ENCODE measurements around the gene SLC27A3. TPM values are rescaled to one million over a fixed set of nuclear protein-coding genes. Genes with fewer than 3 reads are reported as not detected.
A peak's percentile ranks its signal among the peaks of the same experiment; 100 is the strongest.

SLC27A3 gene, protein sequence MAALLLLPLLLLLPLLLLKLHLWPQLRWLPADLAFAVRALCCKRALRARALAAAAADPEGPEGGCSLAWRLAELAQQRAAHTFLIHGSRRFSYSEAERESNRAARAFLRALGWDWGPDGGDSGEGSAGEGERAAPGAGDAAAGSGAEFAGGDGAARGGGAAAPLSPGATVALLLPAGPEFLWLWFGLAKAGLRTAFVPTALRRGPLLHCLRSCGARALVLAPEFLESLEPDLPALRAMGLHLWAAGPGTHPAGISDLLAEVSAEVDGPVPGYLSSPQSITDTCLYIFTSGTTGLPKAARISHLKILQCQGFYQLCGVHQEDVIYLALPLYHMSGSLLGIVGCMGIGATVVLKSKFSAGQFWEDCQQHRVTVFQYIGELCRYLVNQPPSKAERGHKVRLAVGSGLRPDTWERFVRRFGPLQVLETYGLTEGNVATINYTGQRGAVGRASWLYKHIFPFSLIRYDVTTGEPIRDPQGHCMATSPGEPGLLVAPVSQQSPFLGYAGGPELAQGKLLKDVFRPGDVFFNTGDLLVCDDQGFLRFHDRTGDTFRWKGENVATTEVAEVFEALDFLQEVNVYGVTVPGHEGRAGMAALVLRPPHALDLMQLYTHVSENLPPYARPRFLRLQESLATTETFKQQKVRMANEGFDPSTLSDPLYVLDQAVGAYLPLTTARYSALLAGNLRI
- 4.3 and 4.5 TPM in 2 replicates for total RNA-seq (2013; cell fraction: nucleolus; rRNA removed)
- total RNA-seq (2014; rRNA removed) (9.4 and 12.4 TPM in 2 replicates), total RNA-seq (2014; rRNA removed; fragmentation: Illumina TruSeq; extraction: Trizol) (8.8 and 9.3 TPM in 2 replicates), total RNA-seq (2021) (11.4 and 11.9 TPM in 2 replicates), polyA plus RNA-seq (2011; rRNA removed) (2.5 and 4.6 TPM in 2 replicates), polyA plus RNA-seq (2014; fragmentation: Illumina TruSeq; extraction: Trizol) (8.2 and 10.8 TPM in 2 replicates), polyA plus RNA-seq (2014; fragmentation: Nextera tagmentation; extraction: Ambion mirVana) (1 to 10 TPM; 2.6 to 5.1 TPM), polyA plus RNA-seq (2014; rRNA removed) (15.4 and 18.1 TPM in 2 replicates), polyA plus RNA-seq (2016; fragmentation: Nextera tagmentation; extraction: Ambion mirVana) (1 to 10 TPM; 7.2 to 7.8 TPM), polyA minus RNA-seq (2011; rRNA and poly(A)+ RNA removed) (2.2 TPM in 2 replicates), Bru-seq, nascent RNA (percentile 48 among the genes with signal in this experiment), BruChase-seq, experiment 1, labeled RNA remaining after a 6-hour chase (percentile 53 among the genes with signal in this experiment), BruChase-seq, experiment 2, labeled RNA remaining after a 2-hour chase (percentile 50 among the genes with signal in this experiment)
- polyA plus RNA-seq (2011; ENCODE audit: low read depth) = 3.9 TPM
- polyA plus RNA-seq (2011; cell fraction: cytosol; rRNA removed) = 5.6 and 5.9 TPM in 2 replicates
- 53.6 and 57.2 TPM in 2 replicates for polyA plus RNA-seq (2011; cell fraction: nucleus; rRNA removed)
- polyA plus RNA-seq (2012) = 8.0 and 10.8 TPM in 2 replicates
- polyA minus RNA-seq (2011; cell fraction: cytosol; rRNA and poly(A)+ RNA removed) = 1.3 and 1.6 TPM in 2 replicates
- 3.6 and 7.3 TPM in 2 replicates for polyA minus RNA-seq (2011; cell fraction: nucleus; rRNA and poly(A)+ RNA removed)
- long read RNA-seq, experiment 1, partial matches to known transcripts = 0 of 1 reads
- long read RNA-seq, experiment 1, other reads (novel, unspliced or antisense) = 1 of 1 reads
- long read RNA-seq, experiment 2 = 0 reads

DNA sequence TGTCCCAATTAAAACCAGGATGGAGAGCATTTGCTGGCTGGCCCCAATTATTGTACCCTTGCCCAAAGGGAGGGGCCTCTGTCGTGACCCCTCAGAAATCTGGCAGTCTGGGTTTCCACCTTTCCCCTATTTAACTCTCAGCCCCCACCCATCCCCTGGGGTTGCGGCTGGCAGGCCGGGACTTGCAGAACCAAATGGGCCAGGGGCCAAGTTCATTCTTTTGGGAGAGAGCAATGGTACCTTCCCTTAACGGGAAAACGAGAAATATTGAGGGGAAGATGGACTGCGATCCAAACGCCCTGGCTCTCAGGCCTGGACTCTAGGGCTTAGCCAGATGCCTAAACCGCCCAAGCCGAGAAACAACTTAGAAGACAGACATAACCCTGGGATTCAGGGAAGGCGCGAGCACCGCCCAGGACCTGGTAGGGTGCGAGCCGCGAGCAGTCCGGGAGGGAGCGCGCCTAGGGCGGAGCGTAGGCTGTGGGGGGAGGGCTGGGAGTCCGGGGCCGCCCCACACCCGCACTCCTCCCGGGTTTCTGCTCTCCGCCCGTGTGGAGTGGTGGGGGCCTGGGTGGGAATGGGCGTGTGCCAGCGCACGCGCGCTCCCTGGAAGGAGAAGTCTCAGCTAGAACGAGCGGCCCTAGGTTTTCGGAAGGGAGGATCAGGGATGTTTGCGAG lies at the start of gene SLC27A3:
Gene SLC27A3 (plus strand): TSS at position 628 of the 678 bp plus-strand sequence. CDS start 91 bp downstream, outside the sequence.
- Histone ChIP-seq H3K36me3 (ENCODE audit: control insufficient read depth in 2 of 2, insufficient read depth in 2 of 2, low read length in 1 of 2) (peaks cover 14 to 21% of the 10 kb centered on the region in 2 experiments), H4K20me1 (ENCODE audit: control insufficient read depth, insufficient read depth) (no peaks in the 10 kb centered on the region), H3K4me2 (ENCODE audit: control insufficient read depth, insufficient read depth) (peak within 1 kb of the TSS; percentile 87), H3K27me3 (replicated peaks in 1 of 2; ENCODE audit: control insufficient read depth in 2 of 2, insufficient read depth in 2 of 2, low read length in 1 of 2) (no peaks in the 10 kb centered on the region), H3K9ac (ENCODE audit: control insufficient read depth, insufficient read depth, low read length) (peak within 1 kb of the TSS; percentile 49), H3K79me2 (ENCODE audit: control insufficient read depth, insufficient read depth, low read length) (no peaks in the 10 kb centered on the region), H3K9me3 (replicated peaks; ENCODE audit: control insufficient read depth, insufficient read depth, low read length) (no peaks in the 10 kb centered on the region), H3K4me1 (ENCODE audit: control insufficient read depth, insufficient read depth, low read length) (peaks cover 3% of the 10 kb centered on the region), H3K4me3 (peak within 1 kb of the TSS; percentile 81), H3K27ac (ENCODE audit: control insufficient read depth, insufficient read depth) (peak within 1 kb of the TSS; percentile 56), H2AFZ (ENCODE audit: control insufficient read depth, low read depth, low read length) (peak within 1 kb of the TSS; percentile 81)
- intact Hi-C loops (cut with micrococcal nuclease; ENCODE audit: unreplicated experiment) = no loop called here
- FAIRE-seq (no peak), DNase-seq (ENCODE audit: low read depth, low spot score) (no peak), ATAC-seq (peak; percentile 45)
- in situ Hi-C loops (cut with MboI) = no loop called here
- ChIA-PET RAD21 (ENCODE audit: unreplicated experiment) (interaction anchor here (0.7 to 1.9 kb wide), 7 partner anchors 15 to 211 kb away, joined by 3 to 5 read pairs (median 4); partner anchors contain the start of genes INTS3, NPR1 and RAB13), CTCF (interaction anchor here (0.8 to 1.2 kb wide), 5 partner anchors 8 to 99 kb away, joined by 3 to 5 read pairs (median 3); no protein-coding TSS in a partner anchor), POLR2A (interaction anchor here (0.6 to 1.6 kb wide), 4 partner anchors 10 to 213 kb away, joined by 3 to 6 read pairs (median 4); no protein-coding TSS in a partner anchor), SMC1A (ENCODE audit: uncharacterized antibody, unreplicated experiment) (interaction anchor here (1.0 to 1.1 kb wide), 3 partner anchors 11 to 214 kb away, joined by 3 read pairs; no protein-coding TSS in a partner anchor)
- no TSS peak for BruUV-seq (replicated peaks)
- 26% methylated on average over 24 of the region's 35 CpGs for WGBS (ENCODE audit: insufficient coverage, insufficient replicate concordance, low lambda C conversion rate, missing lambda C conversion rate)
- TF ChIP-seq, protein P1, sequence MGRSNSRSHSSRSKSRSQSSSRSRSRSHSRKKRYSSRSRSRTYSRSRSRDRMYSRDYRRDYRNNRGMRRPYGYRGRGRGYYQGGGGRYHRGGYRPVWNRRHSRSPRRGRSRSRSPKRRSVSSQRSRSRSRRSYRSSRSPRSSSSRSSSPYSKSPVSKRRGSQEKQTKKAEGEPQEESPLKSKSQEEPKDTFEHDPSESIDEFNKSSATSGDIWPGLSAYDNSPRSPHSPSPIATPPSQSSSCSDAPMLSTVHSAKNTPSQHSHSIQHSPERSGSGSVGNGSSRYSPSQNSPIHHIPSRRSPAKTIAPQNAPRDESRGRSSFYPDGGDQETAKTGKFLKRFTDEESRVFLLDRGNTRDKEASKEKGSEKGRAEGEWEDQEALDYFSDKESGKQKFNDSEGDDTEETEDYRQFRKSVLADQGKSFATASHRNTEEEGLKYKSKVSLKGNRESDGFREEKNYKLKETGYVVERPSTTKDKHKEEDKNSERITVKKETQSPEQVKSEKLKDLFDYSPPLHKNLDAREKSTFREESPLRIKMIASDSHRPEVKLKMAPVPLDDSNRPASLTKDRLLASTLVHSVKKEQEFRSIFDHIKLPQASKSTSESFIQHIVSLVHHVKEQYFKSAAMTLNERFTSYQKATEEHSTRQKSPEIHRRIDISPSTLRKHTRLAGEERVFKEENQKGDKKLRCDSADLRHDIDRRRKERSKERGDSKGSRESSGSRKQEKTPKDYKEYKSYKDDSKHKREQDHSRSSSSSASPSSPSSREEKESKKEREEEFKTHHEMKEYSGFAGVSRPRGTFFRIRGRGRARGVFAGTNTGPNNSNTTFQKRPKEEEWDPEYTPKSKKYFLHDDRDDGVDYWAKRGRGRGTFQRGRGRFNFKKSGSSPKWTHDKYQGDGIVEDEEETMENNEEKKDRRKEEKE (IDR thresholded peaks at IDR 0.05) = no peak
- TF ChIP-seq, protein P2, sequence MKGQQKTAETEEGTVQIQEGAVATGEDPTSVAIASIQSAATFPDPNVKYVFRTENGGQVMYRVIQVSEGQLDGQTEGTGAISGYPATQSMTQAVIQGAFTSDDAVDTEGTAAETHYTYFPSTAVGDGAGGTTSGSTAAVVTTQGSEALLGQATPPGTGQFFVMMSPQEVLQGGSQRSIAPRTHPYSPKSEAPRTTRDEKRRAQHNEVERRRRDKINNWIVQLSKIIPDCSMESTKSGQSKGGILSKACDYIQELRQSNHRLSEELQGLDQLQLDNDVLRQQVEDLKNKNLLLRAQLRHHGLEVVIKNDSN (IDR thresholded peaks at IDR 0.05; ENCODE audit: borderline replicate concordance, extremely low read length, insufficient read depth, low read depth, low read length) = no peak
- TF ChIP-seq CHD2 (IDR thresholded peaks at IDR 0.05; ENCODE audit: borderline replicate concordance, low read depth, low read length) = 0 out of 2 replicates have a peak, but pooled peaks have one; percentile 9
- TF ChIP-seq, protein P3, sequence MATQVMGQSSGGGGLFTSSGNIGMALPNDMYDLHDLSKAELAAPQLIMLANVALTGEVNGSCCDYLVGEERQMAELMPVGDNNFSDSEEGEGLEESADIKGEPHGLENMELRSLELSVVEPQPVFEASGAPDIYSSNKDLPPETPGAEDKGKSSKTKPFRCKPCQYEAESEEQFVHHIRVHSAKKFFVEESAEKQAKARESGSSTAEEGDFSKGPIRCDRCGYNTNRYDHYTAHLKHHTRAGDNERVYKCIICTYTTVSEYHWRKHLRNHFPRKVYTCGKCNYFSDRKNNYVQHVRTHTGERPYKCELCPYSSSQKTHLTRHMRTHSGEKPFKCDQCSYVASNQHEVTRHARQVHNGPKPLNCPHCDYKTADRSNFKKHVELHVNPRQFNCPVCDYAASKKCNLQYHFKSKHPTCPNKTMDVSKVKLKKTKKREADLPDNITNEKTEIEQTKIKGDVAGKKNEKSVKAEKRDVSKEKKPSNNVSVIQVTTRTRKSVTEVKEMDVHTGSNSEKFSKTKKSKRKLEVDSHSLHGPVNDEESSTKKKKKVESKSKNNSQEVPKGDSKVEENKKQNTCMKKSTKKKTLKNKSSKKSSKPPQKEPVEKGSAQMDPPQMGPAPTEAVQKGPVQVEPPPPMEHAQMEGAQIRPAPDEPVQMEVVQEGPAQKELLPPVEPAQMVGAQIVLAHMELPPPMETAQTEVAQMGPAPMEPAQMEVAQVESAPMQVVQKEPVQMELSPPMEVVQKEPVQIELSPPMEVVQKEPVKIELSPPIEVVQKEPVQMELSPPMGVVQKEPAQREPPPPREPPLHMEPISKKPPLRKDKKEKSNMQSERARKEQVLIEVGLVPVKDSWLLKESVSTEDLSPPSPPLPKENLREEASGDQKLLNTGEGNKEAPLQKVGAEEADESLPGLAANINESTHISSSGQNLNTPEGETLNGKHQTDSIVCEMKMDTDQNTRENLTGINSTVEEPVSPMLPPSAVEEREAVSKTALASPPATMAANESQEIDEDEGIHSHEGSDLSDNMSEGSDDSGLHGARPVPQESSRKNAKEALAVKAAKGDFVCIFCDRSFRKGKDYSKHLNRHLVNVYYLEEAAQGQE (IDR thresholded peaks at IDR 0.05; ENCODE audit: low read depth, low read length) = no peak

Data from GM12878 (cell line).